GM19463 (cell line): ENCODE results near the gene ALCAM.

Experiments
- ATAC-seq: cut with Tn5 transposase; IDR thresholded peaks from one replicate; pipeline ENCODE4 v1.9.1; 2021; ENCODE audit warnings: mild to moderate bottlenecking, moderate library complexity; ENCODE audit not compliant: unreplicated experiment

ALCAM gene

GRCh38 chr3:105424412-105425152 is 57.9 kb downstream of the ALCAM start:
- no peak for ATAC-seq

- no peak for ATAC-seq
Observed at GRCh38 chr3:105425153-105425502, 58.4 kb downstream of the ALCAM start.

- no peak for ATAC-seq
Observed at GRCh38 chr3:105427332-105427731, 60.6 kb downstream of the ALCAM start.

- ATAC-seq, result no peak
Observed at GRCh38 chr3:105429034-105429762, 62.5 kb downstream of the ALCAM start.

GRCh38 chr3:105430455-105430854 is 63.7 kb downstream of the ALCAM start:
- no peak for ATAC-seq

GRCh38 chr3:105431200-105431599 is 64.5 kb downstream of the ALCAM start:
- ATAC-seq, result no peak

- no peak for ATAC-seq
Observed at GRCh38 chr3:105435277-105435676, 68.6 kb downstream of the ALCAM start.

- ATAC-seq, result no peak
Observed at GRCh38 chr3:105436687-105437086, 70.0 kb downstream of the ALCAM start.

- no peak for ATAC-seq
Observed at GRCh38 chr3:105440113-105440512, 73.4 kb downstream of the ALCAM start.

GRCh38 chr3:105444725-105445124 is 78.0 kb downstream of the ALCAM start:
- ATAC-seq, result no peak

GRCh38 chr3:105448338-105448982 is 81.8 kb downstream of the ALCAM start:
- ATAC-seq, result no peak

- no peak for ATAC-seq
Observed at GRCh38 chr3:105449414-105449813, 82.7 kb downstream of the ALCAM start.

- no peak for ATAC-seq
Observed at GRCh38 chr3:105456017-105456416, 89.3 kb downstream of the ALCAM start.

- ATAC-seq, result no peak
Observed at GRCh38 chr3:105458518-105459215, 92.0 kb downstream of the ALCAM start.

- no peak for ATAC-seq
Observed at GRCh38 chr3:105459566-105460290, 93.0 kb downstream of the ALCAM start.

GRCh38 chr3:105463620-105464019 is 96.9 kb downstream of the ALCAM start:
- no peak for ATAC-seq

GRCh38 chr3:105465251-105465853 is 98.6 kb downstream of the ALCAM start:
- no peak for ATAC-seq

GRCh38 chr3:105466072-105466471 is 99.4 kb downstream of the ALCAM start:
- no peak for ATAC-seq

- no peak for ATAC-seq
Observed at GRCh38 chr3:105466495-105467404, 100.0 kb downstream of the ALCAM start.
